GM18907 (cell line): ENCODE data around the gene DCP1B.

ENCODE experiments used
- ATAC-seq: cut with Tn5 transposase; IDR thresholded peaks from one replicate; pipeline ENCODE4 v1.9.1; 2021; ENCODE audit warnings: mild to moderate bottlenecking, moderate library complexity; ENCODE audit not compliant: unreplicated experiment

The DCP1B gene

DNA sequence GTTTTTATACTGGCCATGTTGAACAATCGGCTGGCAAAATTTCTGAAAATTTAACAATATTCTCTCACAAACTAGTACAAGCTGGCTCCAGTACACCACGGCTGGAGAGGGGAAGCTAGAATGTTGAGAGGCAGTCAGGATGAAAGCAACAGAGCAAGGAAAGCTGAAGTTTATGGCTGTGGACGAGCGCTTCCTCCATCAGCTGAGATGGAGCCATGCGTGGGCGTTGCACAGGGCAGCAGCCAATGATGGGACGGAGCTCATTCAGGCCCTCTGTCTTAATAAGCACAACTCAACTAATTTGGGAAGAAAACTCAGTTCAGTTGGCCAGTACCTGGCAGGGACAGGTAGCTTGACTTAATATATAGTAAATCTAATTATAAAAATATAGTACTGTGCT is 14.1 kb upstream of the DCP1B start:
- ATAC-seq, result no peak

DNA sequence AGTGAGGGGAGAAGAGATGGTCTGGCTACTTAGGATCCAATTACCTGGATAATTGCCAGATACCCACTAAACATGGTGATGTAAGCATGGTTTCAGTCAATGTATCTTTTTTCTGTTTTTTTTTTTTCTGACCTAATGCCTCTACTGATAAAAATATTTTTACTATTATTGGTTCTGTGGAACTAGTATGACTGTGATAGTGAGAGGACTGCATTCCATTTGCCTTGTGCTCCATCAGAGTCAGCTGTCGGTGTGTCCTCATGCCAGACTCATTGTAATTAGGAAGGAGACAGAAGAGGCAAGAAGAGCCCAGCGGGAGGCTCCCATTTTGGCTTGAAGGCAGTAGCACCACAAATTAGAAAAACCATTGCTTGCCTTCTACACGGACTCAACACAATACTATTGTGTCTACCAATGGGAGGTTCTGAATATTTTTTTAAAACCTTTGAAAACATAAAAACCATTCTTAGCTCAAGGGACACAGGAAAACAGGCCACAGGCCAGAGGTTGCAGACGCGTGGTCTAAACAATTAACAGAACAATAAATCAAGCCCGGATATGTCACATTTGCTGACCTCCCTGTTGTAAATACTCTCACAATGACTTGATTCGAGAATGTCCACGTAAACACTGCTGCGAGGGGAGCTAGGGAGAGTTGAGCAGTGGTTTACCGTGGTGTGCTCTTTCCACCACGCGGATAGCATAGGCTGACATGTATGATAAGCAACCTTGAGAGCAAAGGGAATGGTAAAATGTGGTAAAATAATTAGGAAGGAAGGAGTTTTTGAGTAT is 13.5 kb upstream of the DCP1B start:
- no peak for ATAC-seq

DNA sequence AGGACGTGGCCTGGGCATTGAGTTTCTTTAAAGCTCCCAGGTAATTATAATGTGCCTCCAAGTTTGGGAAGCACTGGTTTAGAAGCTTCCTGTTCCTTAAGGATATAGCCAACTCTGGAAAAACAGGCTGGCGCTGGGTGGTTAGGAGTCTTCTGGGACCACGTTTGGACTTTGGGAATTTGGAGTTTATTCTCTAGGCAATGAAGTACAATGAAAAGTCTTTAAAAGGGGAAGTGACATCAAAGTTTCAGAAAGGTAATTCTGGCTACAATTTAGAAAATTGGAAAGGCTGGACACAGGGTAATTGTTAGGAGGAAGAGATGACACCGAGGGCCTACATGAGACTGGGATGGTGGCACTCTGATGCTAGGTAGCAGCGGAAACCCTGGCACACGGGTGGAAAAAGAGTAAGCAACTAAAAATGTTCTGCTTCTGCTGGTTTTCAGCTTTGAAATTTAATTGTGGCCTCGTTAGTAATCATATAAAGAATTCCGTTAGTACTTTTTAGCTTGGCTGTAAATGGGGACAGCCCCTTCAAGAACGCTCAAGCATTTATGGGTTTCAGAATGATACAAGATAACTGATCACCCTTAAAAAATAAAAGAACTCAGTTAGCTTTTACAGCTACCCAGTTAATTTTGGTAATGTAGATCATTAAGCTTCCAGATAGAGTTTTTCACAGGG is 12.7 kb upstream of the DCP1B start:
- ATAC-seq, result no peak

GRCh38 chr12:2014231-2014630 is 10.0 kb upstream of the DCP1B start:
- no peak for ATAC-seq

DNA sequence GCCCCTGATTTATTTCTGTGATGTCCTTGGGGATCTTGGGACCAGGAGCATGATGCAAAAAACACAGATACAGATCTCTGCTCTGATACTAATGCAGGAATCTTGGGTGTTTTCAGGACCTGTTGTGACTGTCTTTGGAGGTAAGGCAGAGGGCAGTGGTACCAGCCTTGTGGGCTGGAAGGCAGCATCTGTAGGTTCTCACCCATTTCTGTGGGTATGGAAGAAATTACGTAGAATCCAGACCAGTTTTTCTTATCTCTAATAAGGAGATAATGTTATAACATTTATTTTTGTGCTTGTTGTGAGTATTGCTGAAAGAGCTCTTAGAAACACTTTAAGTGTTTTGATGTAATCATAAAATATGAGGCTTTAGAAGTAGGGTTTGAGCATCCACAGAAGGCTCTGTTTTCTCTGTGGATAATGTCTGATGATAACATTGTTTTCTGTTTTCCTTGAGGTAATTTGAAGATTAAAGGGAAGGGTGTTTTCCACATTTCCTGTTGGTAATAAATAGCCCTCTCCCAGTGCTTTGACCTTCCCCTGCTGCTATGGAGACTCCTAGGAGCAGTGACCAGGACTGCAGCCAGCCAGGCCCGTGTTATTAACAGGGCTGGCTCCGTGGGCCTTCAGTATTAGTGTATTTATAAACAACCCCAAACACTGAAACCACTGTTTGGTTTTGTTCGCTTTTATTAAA is 9.4 kb upstream of the DCP1B start:
- ATAC-seq, result no peak

- ATAC-seq, result no peak
Observed at GRCh38 chr12:2013086-2013485, 8.8 kb upstream of the DCP1B start.

- no peak for ATAC-seq
Observed at GRCh38 chr12:2011643-2012607, 7.7 kb upstream of the DCP1B start.

- no peak for ATAC-seq
Observed at GRCh38 chr12:2009623-2010022, 5.4 kb upstream of the DCP1B start.

DNA sequence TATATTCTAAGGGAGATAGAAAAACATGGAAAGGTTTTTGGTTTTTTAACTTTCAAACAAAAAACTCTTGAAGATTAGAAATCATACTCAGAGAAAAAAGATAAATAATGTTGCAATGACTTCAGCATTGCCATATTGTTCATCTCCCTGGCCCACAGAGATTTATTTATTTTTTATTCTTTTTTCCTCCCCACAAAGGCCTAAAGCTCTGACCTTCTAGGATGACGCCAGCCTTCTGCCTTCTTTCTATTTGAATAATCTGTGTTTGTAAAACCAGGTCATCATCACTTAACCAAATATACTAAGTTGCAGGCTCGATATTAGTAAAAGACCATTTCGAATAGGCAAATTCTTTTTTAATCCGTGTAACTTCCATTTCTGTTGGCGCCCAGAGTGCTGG is 4.4 kb upstream of the DCP1B start:
- no peak for ATAC-seq

DNA sequence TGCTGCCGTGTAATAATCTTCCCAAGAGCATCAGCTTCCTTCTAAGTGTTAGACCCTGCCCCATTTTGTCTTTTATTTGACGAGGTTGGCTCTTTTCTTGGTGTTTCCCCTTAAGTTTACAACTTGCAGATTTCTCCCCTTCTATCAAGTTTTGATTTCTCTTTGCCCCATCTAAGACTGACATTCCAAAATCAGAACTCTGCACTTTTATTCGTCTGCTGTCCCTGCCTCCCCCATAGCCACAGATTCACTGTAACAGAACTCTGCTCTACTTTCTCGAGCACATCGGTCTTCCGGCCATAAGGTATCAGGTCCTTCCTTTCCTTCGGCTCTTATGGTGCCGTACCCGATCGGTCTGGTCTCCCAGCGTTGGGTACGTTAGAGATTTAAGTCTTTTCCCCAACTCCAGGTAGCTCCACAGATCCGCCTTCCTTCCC is 563 bp downstream of the DCP1B start:
- no peak for ATAC-seq

- ATAC-seq, result no peak
Observed at GRCh38 chr12:1995205-1995896, 8.9 kb downstream of the DCP1B start.

- ATAC-seq, result no peak
Observed at GRCh38 chr12:1994429-1995143, 9.7 kb downstream of the DCP1B start.

DNA sequence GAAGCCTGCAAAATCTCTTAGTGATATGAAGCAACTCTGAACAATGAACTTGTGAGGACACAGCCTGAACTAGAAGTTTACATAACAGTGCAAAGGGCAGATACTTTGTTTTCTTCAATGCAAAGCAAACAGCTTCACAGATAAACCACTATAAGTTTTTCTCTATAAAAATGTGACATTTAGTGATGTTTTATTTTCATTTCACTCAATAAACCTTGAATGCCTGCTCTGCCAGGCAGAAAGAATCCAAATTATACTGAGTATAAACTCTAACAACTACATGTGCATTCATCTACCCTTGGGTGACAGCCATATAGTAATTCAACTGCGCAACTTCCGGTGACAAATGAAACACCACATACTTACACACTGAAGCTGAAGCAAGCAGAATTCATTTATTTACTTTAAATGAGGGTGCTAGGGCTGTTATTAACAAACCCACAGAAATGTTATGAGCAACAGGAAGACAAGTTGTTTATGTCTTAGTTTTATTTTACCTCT is 10.3 kb downstream of the DCP1B start:
- no peak for ATAC-seq

DNA sequence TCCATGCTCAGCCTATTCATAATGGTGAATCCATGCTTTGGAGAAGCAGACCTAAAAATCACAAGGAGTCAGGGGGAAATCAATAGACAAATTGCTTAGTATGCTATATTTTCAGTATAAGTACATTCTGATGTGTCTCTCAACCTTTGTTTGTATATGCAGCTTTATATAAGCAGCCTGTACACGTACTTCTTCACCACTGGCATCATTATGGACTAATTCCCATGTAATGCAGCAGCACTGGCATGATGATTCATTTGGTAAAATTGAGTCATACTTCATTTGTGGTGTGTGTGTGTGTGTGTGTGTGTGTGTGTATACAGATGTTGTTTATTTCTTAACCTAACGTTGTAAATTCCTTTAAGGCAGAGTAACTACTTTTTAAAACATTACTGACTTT is 10.9 kb downstream of the DCP1B start:
- no peak for ATAC-seq

DNA sequence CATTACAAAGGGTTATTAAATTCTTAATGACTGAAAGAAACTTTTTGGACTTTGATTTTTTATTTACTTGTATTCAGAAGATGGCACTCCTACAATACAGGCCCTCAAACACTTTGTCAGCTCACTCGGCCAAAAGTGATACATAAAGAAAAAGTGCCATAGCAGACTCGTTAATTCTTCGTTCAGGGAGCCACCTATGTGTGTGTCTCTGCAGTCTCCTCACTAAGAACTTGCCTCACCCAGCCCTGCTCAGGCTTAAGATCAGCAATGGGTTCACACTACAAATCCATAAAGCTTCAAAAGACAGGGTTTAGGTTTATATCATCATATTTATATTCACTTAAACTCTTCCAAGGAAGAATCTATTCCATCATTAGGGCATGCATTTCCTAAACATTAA is 11.5 kb downstream of the DCP1B start:
- no peak for ATAC-seq

DNA sequence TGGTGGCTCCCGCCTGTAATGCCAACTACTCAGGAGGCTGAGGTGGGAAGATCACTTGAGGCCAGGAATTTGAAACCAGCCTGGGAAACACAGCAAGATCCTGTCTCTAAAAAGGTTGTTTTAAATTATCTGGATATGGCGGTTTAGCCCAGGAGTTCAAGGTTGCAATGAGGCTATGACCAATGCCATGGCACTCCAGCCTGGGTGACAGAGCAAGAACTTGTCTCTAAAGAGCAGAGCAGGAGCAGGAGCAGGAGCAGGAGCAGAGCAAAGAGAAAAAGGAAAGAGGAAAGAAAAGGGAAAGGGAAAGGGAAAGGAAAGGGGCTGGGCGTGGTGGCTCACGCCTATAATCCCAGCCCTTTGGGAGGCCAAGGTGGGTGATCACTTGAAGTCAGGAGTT is 15.1 kb downstream of the DCP1B start:
- no peak for ATAC-seq

- no peak for ATAC-seq
Observed at GRCh38 chr12:1984759-1985158, 19.5 kb downstream of the DCP1B start.

- no peak for ATAC-seq
Observed at GRCh38 chr12:1980282-1980681, 24.0 kb downstream of the DCP1B start.

DNA sequence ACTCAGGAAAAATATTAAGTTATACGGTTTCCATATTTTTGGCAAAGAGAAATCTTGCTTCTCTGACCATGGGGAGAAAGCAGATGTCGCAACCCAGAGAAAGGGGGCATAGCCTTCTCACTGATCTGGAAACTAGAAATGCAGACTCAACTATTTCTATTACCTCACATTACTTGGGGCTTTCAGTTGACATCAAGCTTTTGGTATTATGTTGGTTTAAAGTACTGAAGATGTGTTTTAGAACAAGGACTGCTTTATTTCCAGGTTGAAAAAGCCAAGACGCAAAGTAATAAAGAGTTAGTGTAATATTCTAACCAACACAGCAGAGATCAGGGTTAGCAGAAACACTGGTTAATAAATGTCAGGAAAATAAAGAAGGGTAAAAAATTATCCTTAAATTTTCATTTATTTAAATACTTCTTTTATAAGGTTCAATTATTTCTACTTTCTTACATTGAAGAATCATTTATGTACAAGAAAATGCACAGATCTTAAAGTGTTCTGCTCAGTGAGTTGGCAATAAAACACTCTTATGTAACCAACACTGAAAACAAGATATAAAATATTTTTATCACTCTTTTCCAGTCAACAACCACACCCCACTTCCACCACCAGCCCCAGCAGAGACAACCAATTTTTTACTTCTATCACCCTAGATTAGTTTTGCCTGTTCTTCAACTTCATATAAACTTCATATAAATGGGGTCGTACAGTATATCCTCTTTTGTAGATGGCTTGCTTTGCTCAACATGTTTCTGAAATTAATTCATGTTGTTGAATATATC is 26.0 kb downstream of the DCP1B start:
- ATAC-seq, result no peak
